Left ventricle myocardium inferior (tissue), 1 donor: ENCODE results near the gene TESMIN. TPM values are rescaled to one million over a fixed set of nuclear protein-coding genes. Genes with fewer than 3 reads are reported as not detected.

ENCODE experiments used
- DNase-seq: peaks from one replicate; pipeline ENCODE4 v3.0.0-alpha.2; 2020
- H3K27ac ChIP-seq: fragments of 200-600 bp; replicated peaks from 2 replicates; pipeline ENCODE4 v1.8.0; 2021
- H3K27me3 ChIP-seq: fragments of 200-600 bp; 2 replicates; pipeline ENCODE4 v1.8.0; 2021; ENCODE audit warnings: low read depth
- H3K36me3 ChIP-seq: fragments of 200-600 bp; 2 replicates; pipeline ENCODE4 v1.8.0; 2021
- H3K4me1 ChIP-seq: fragments of 200-600 bp; 2 replicates; pipeline ENCODE4 v1.8.0; 2021
- H3K4me3 ChIP-seq: fragments of 200-600 bp; 2 replicates; pipeline ENCODE4 v1.8.0; 2021; ENCODE audit warnings: mild to moderate bottlenecking, moderate library complexity
- H3K9me3 ChIP-seq: fragments of 200-600 bp; replicated peaks from 2 replicates; pipeline ENCODE4 v1.8.0; 2021
- CTCF ChIP-seq: fragments of 200-600 bp; IDR thresholded peaks from 2 replicates; pipeline ENCODE4 v1.8.0; 2021; ENCODE audit warnings: antibody characterized with exemption, mild to moderate bottlenecking, borderline replicate concordance
- intact Hi-C: fragments of 100-400 bp; cut with micrococcal nuclease; formaldehyde crosslinking; loops from one replicate; pipeline ENCODE4 v1.11.0; 2022
- total RNA-seq: library from RNA; stranded (reverse); fragmentation: NEBNext Ultra II Directional; extraction: Animal tissue kit (Norgen Biotek cat#: 25700); gene quantifications from one replicate; pipeline ENCODE4 v1.2.1, GENCODE V29; 2021
- donor health status: DM: no; HTN: yes; CAD: no; lungs with severe emphysema.

The TESMIN gene
- total RNA-seq, 1 donor from 2014 or later = 0.52 TPM

- no peak for DNase-seq
- no peak overlapping the region for H3K4me3 ChIP-seq
- intact Hi-C loops = no loop called here
- TF ChIP-seq CTCF = no peak
- peaks cover 9% of the 10 kb centered on the region for H3K9me3 ChIP-seq
- H3K4me1 ChIP-seq = no peaks in the 10 kb centered on the region
- no peaks in the 10 kb centered on the region for H3K36me3 ChIP-seq
- H3K27me3 ChIP-seq = peaks cover 95% of the 10 kb centered on the region
- H3K27ac ChIP-seq = no peak overlapping the region
Observed at GRCh38 chr11:68691402-68691784, 59.9 kb downstream of the TESMIN start.

- intact Hi-C loops = no loop called here
- H3K4me3 ChIP-seq = no peak overlapping the region
- peaks cover 97% of the 10 kb centered on the region for H3K27me3 ChIP-seq
- no peak for DNase-seq
- no peak for TF ChIP-seq CTCF
- H3K36me3 ChIP-seq = no peaks in the 10 kb centered on the region
- no peak overlapping the region for H3K27ac ChIP-seq
- peaks cover 3% of the 10 kb centered on the region for H3K9me3 ChIP-seq
- H3K4me1 ChIP-seq = no peaks in the 10 kb centered on the region
Observed at GRCh38 chr11:68690671-68691401, 60.5 kb downstream of the TESMIN start.

- no peaks in the 10 kb centered on the region for H3K36me3 ChIP-seq
- no peak overlapping the region for H3K4me3 ChIP-seq
- no peaks in the 10 kb centered on the region for H3K9me3 ChIP-seq
- peaks cover 2% of the 10 kb centered on the region for H3K4me1 ChIP-seq
- no peak for DNase-seq
- TF ChIP-seq CTCF = no peak
- peaks cover 97% of the 10 kb centered on the region for H3K27me3 ChIP-seq
- H3K27ac ChIP-seq = no peak overlapping the region
- intact Hi-C loops = no loop called here
Observed at GRCh38 chr11:68689737-68690625, 61.3 kb downstream of the TESMIN start.

GRCh38 chr11:68688881-68689280 lies 62.4 kb downstream of the TESMIN start:
- Histone ChIP-seq H3K36me3 (no peaks in the 10 kb centered on the region), H3K4me3 (no peak overlapping the region), H3K27me3 (peaks cover 97% of the 10 kb centered on the region), H3K4me1 (peaks cover 12% of the 10 kb centered on the region), H3K27ac (no peak overlapping the region), H3K9me3 (no peaks in the 10 kb centered on the region)
- no peak for DNase-seq
- intact Hi-C loops = no loop called here
- no peak for TF ChIP-seq CTCF

GRCh38 chr11:68687986-68688385 lies 63.3 kb downstream of the TESMIN start:
- peaks cover 12% of the 10 kb centered on the region for H3K4me1 ChIP-seq
- no peak for TF ChIP-seq CTCF
- intact Hi-C loops = no loop called here
- H3K36me3 ChIP-seq = no peaks in the 10 kb centered on the region
- H3K9me3 ChIP-seq = no peaks in the 10 kb centered on the region
- no peak overlapping the region for H3K27ac ChIP-seq
- no peak overlapping the region for H3K4me3 ChIP-seq
- H3K27me3 ChIP-seq = peaks cover 97% of the 10 kb centered on the region
- no peak for DNase-seq
